ENCODE measurements around the gene LRSAM1. TPM values are rescaled to one million over a fixed set of nuclear protein-coding genes. Genes with fewer than 3 reads are reported as not detected.

The LRSAM1 gene
- total and polyA plus RNA-seq, 2 of the 8 experiments (the other 6 are each of a cell fraction or from before 2014, with no cell fraction given): 9.7 to 18.3 TPM

DNA sequence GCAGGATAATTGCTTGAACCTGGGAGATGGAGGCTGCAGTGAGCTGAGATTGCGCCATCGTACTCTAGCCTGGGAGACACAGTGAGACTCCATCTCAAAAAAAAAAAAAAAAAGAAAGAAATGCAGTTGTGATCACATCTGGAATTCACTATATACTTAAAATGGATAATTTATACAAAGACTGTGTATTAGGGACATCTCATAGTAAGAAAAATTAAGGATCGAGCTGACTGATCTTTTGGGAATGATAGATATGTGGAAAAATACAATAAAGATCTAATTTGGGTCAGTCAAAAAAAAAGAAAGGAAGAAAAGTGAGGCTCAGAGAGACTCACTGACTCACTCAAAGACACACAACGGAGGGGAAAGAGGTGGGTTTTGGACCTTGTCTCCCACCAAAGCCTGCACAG is 87.5 kb downstream of the LRSAM1 start:
- no peak overlapping the region for H4K5ac ChIP-seq (ENCODE audit: insufficient read length, low read depth, low read length)
- ChIA-PET POLR2A (ENCODE audit: partially characterized antibody) (interaction anchor here (1.3 kb wide), 1 partner anchor 29 kb away, joined by 4 read pairs; no protein-coding TSS in a partner anchor), CTCF (ENCODE audit: partially characterized antibody) (interaction anchor here (0.6 to 7.7 kb wide), 16 partner anchors 8 to 747 kb away, joined by 3 to 105 read pairs (median 6); partner anchors contain the start of gene TOR2A)
- H3K4me2 ChIP-seq (ENCODE audit: insufficient read depth in 1 of 2, low read depth in 2 of 2, low read length in 2 of 2): no peak overlapping the region
- H3K4me1 ChIP-seq (replicated peaks in 1 of 4; ENCODE audit: control insufficient read depth in 3 of 4, insufficient read depth in 4 of 4, low read length in 3 of 4): peaks cover 4 to 13% (median 10%) of the 10 kb centered on the region in 4 experiments; a peak in 5 of 7 replicates
- peaks cover 0 to 24% of the 10 kb centered on the region in 2 experiments; a peak in 1 of 4 replicates for H3K79me2 ChIP-seq (ENCODE audit: control insufficient read depth in 1 of 2, insufficient read depth in 2 of 2, low read length in 2 of 2)
- no peak overlapping the region; the same call in 1 of the 2 replicates for H2BK5ac ChIP-seq (ENCODE audit: low read depth, low read length)
- H3K79me1 ChIP-seq (ENCODE audit: low read depth, low read length): peaks cover 21% of the 10 kb centered on the region
- no peak overlapping the region for H2BK15ac ChIP-seq (ENCODE audit: low read length)
- no peak overlapping the region for H3K27ac ChIP-seq (ENCODE audit: low read depth, low read length)
- no peak overlapping the region for H3K4ac ChIP-seq (replicated peaks; ENCODE audit: insufficient read length, low read depth, low read length)
- H3K9me3 ChIP-seq (ENCODE audit: insufficient read depth in 2 of 2, low read depth in 1 of 2, low read length in 1 of 2): no peaks in the 10 kb centered on the region
- WGBS, 2 experiments (ENCODE audit: extremely low coverage in 1 of 2, insufficient coverage in 1 of 2, insufficient read length in 1 of 2, insufficient replicate concordance in 2 of 2, low coverage in 1 of 2, low lambda C conversion rate in 2 of 2, missing lambda C conversion rate in 1 of 2): 91% methylated on average over 2 of the region's 4 CpGs; no CpG with 5 or more reads in 1 of the 2 experiments
- no peak overlapping the region for H3K4me3 ChIP-seq (ENCODE audit: extremely low read depth in 1 of 4, insufficient read depth in 2 of 4, low read depth in 3 of 4, low read length in 4 of 4)
- H3K18ac ChIP-seq (ENCODE audit: extremely low read depth, low read length): no peak overlapping the region
- H3K9ac ChIP-seq (replicated peaks in 1 of 4; ENCODE audit: extremely low read depth in 1 of 4, low read depth in 3 of 4, low read length in 3 of 4): no peak overlapping the region
- H2AK5ac ChIP-seq (ENCODE audit: low read depth, low read length): no peak overlapping the region
- DNase-seq (ENCODE audit: low read depth in 1 of 2, low spot score in 2 of 2): no peak
- peaks cover 2% of the 10 kb centered on the region; the same call in 1 of the 2 replicates for H3K23me2 ChIP-seq (ENCODE audit: low read depth, low read length)
- FAIRE-seq: no peak
- no peak overlapping the region for H2AFZ ChIP-seq (ENCODE audit: low read length)
- no peak overlapping the region for H3K56ac ChIP-seq (replicated peaks; ENCODE audit: insufficient read length, low read depth, low read length)
- no peak overlapping the region for H4K91ac ChIP-seq (replicated peaks; ENCODE audit: insufficient read length, low read length)
- H2BK12ac ChIP-seq (ENCODE audit: low read depth, low read length): no peak overlapping the region
- peaks cover 3 to 12% of the 10 kb centered on the region in 2 experiments for H4K20me1 ChIP-seq (replicated peaks in 1 of 2; ENCODE audit: control insufficient read depth in 1 of 2, insufficient read depth in 2 of 2, low read length in 2 of 2)
- H3K36me3 ChIP-seq (ENCODE audit: control insufficient read depth in 2 of 4, insufficient read depth in 4 of 4, low read length in 3 of 4): no peaks in the 10 kb centered on the region
- no peak overlapping the region for H2BK120ac ChIP-seq (replicated peaks; ENCODE audit: low read depth, low read length)
- no peaks in the 10 kb centered on the region for H3K27me3 ChIP-seq (replicated peaks in 1 of 4; ENCODE audit: control insufficient read depth in 3 of 4, extremely low read depth in 1 of 4, insufficient read depth in 3 of 4, low read length in 3 of 4)
- H2BK20ac ChIP-seq (ENCODE audit: low read length): no peak overlapping the region
- H3K14ac ChIP-seq (ENCODE audit: insufficient read length): no peak overlapping the region
- no peak overlapping the region for H4K8ac ChIP-seq (ENCODE audit: extremely low read depth, insufficient read depth, low read length)
- H3K23ac ChIP-seq (ENCODE audit: insufficient read length): no peak overlapping the region
- no peak for TF ChIP-seq MAFK (IDR thresholded peaks at IDR 0.05; ENCODE audit: low read depth, low read length)
- no peak for TF ChIP-seq JUND (IDR thresholded peaks at IDR 0.05; ENCODE audit: low read length)
- no peak for TF ChIP-seq POU5F1 (IDR thresholded peaks at IDR 0.05; ENCODE audit: low read depth, low read length)
- TF ChIP-seq GABPA (IDR thresholded peaks at IDR 0.05; ENCODE audit: borderline replicate concordance, insufficient read depth, low read length): no peak
- no peak for TF ChIP-seq CBX8 (IDR thresholded peaks at IDR 0.05; ENCODE audit: borderline replicate concordance, low read depth, low read length)
- no peak for TF ChIP-seq SIN3A (conservative IDR thresholded peaks at IDR 0.05 in 1 of 2, IDR thresholded peaks at IDR 0.05 in 1 of 2; ENCODE audit: low read depth in 1 of 2, low read length in 2 of 2)
- TF ChIP-seq SP4 (IDR thresholded peaks at IDR 0.05; ENCODE audit: low read length): no peak
- TF ChIP-seq RAD21 (IDR thresholded peaks at IDR 0.05 in 1 of 2, conservative IDR thresholded peaks at IDR 0.05 in 1 of 2; ENCODE audit: low read depth in 2 of 2, low read length in 2 of 2): no peak
- no peak for TF ChIP-seq CREB1 (IDR thresholded peaks at IDR 0.05)
- no peak for TF ChIP-seq BCL11A (IDR thresholded peaks at IDR 0.05; ENCODE audit: low read depth in 2 of 2, low read length in 2 of 2)
- no peak for TF ChIP-seq CHD1 (IDR thresholded peaks at IDR 0.05; ENCODE audit: low read depth, low read length)
- TF ChIP-seq, protein P1, sequence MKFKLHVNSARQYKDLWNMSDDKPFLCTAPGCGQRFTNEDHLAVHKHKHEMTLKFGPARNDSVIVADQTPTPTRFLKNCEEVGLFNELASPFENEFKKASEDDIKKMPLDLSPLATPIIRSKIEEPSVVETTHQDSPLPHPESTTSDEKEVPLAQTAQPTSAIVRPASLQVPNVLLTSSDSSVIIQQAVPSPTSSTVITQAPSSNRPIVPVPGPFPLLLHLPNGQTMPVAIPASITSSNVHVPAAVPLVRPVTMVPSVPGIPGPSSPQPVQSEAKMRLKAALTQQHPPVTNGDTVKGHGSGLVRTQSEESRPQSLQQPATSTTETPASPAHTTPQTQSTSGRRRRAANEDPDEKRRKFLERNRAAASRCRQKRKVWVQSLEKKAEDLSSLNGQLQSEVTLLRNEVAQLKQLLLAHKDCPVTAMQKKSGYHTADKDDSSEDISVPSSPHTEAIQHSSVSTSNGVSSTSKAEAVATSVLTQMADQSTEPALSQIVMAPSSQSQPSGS (IDR thresholded peaks at IDR 0.05; ENCODE audit: low read length): no peak
- no peak for TF ChIP-seq POLR2A (IDR thresholded peaks at IDR 0.05; ENCODE audit: control extremely low read depth in 1 of 2, low read depth in 2 of 2, low read length in 2 of 2)

Measured in H1 (cell line).